K562 (cell line): Measurements from ENCODE around the gene CRIP1. TPM values are rescaled to one million over a fixed set of nuclear protein-coding genes. Genes with fewer than 3 reads are reported as not detected.

Experiments used
- ATAC-seq: fragments of 200-7000 bp; cut with Tn5 transposase; 3 replicates; pipeline ENCODE4 v1.9.1; 2020; ENCODE audit warnings: moderate library complexity
- BruUV-seq: library from RNA; stranded (reverse); fragments of 400-500 nt; replicated peaks from 2 replicates; lab custom pipeline; 2021; lab: Mats Ljungman, UMichigan
- CTCF ChIA-PET: fragments of 300-600 bp; formaldehyde crosslinking; extraction: SDS; loops from one replicate; lab custom pipeline; 2021; ENCODE audit warnings: low intra/inter-chr PET ratio; lab: Yijun Ruan, JAX
- POLR2A ChIA-PET: fragments of 300-600, 350-650 bp; sonication (Branson Sonifier 250); formaldehyde crosslinking; extraction: SDS; loops from one replicate; lab custom pipeline; 2021; ENCODE audit warnings: antibody characterized with exemption, inconsistent platforms; lab: Yijun Ruan, JAX
- DNase-seq, 4 experiments: peaks; one replicate each; pipeline versions ENCODE4 v3.0.0 to v3.0.0-alpha.2; 2011 to 2018; ENCODE audit warnings: low spot score in 3 of 4, mixed read lengths in 3 of 4; ENCODE audit errors: extremely low read depth in 1 of 4
- FAIRE-seq: peaks from 2 replicates; lab custom pipeline; 2011; peaks lifted over from hg19 to GRCh38; lab: Jason Lieb, UNC
- H2AFZ ChIP-seq: 2 replicates; pipeline ENCODE4 v1.6.0; 2011; ENCODE audit warnings: low read depth, low read length, control low read depth, inconsistent platforms
- H3K27ac ChIP-seq: fragments of 200-600 bp; 3 replicates; pipeline ENCODE4 v1.8.0; 2011; ENCODE audit warnings: low read depth, mild to moderate bottlenecking, control low read depth, inconsistent platforms, low read length, moderate library complexity, mixed read lengths; ENCODE audit errors: extremely low read depth
- H3K27me3 ChIP-seq, 2 experiments: fragments of 300-600 bp in 1 of 2; 2 replicates in 1 of 2; 3 replicates in 1 of 2; pipeline versions ENCODE4 v1.6.0 to v1.8.0; 2011; ENCODE audit warnings: inconsistent platforms in 2 of 2, low read length in 2 of 2, mild to moderate bottlenecking in 1 of 2, mixed read lengths in 1 of 2, moderate library complexity in 1 of 2; ENCODE audit not compliant: control insufficient read depth in 2 of 2, insufficient read depth in 2 of 2
- H3K36me3 ChIP-seq: fragments of 300-600 bp; 3 replicates; pipeline ENCODE4 v1.8.0; 2011; ENCODE audit warnings: mild to moderate bottlenecking, low read length, inconsistent platforms; ENCODE audit not compliant: control insufficient read depth, insufficient read depth
- H3K4me1 ChIP-seq, 2 experiments: fragments of 200-600 bp in 1 of 2; replicated peaks in 1 of 2; 2 replicates in 1 of 2; 3 replicates in 1 of 2; pipeline versions ENCODE4 v1.5.1 to v1.8.0; 2011; ENCODE audit warnings: inconsistent platforms in 2 of 2, low read length in 2 of 2, mild to moderate bottlenecking in 1 of 2, mixed read lengths in 1 of 2, moderate library complexity in 1 of 2; ENCODE audit not compliant: control insufficient read depth in 2 of 2, insufficient read depth in 2 of 2
- H3K4me2 ChIP-seq: 2 replicates; pipeline ENCODE4 v1.6.1; 2011; ENCODE audit warnings: low read length, control low read depth, inconsistent platforms, mixed read lengths; ENCODE audit not compliant: insufficient read depth
- H3K4me3 ChIP-seq: fragments of 200-600 bp; sonication (generic), shearing (Covaris generic); 2 replicates; pipeline ENCODE4 v1.5.1; 2016; ENCODE audit warnings: control low read depth, inconsistent platforms
- H3K79me2 ChIP-seq: fragments of 200-600 bp; 3 replicates; pipeline ENCODE4 v1.8.0; 2011; ENCODE audit warnings: low read length, inconsistent platforms; ENCODE audit not compliant: control insufficient read depth, insufficient read depth
- H3K9ac ChIP-seq, 2 experiments: 2 replicates each; pipeline versions ENCODE4 v1.6.0 to v1.6.1; 2011; ENCODE audit warnings: low read depth in 2 of 2, low read length in 2 of 2, control low read depth in 1 of 2, inconsistent platforms in 1 of 2, mild to moderate bottlenecking in 1 of 2, mixed read lengths in 1 of 2; ENCODE audit not compliant: insufficient read depth in 1 of 2
- H3K9me1 ChIP-seq: one replicate; pipeline ENCODE4 v1.6.0; 2011; ENCODE audit warnings: inconsistent platforms, mild to moderate bottlenecking, low read length, moderate library complexity; ENCODE audit not compliant: control insufficient read depth, insufficient read depth
- H3K9me3 ChIP-seq: replicated peaks from 2 replicates; pipeline ENCODE4 v1.5.1; 2011; ENCODE audit warnings: low read depth, low read length, inconsistent platforms; ENCODE audit not compliant: control insufficient read depth, insufficient read depth
- H4K20me1 ChIP-seq: replicated peaks from 2 replicates; pipeline ENCODE4 v1.6.1; 2011; ENCODE audit warnings: low read length, inconsistent platforms, mixed read lengths; ENCODE audit not compliant: control insufficient read depth, insufficient read depth
- BRD9 ChIP-seq: fragments of 450-650 bp; IDR thresholded peaks from 2 replicates; pipeline ENCODE4 v1.6.1; 2018; ENCODE audit warnings: low read depth; ENCODE audit not compliant: partially characterized antibody
- E4F1 ChIP-seq: fragments of 250-450 bp; sonication (Bioruptor Pico); IDR thresholded peaks from 2 replicates; pipeline ENCODE4 v1.5.0; 2021; ENCODE audit warnings: mild to moderate bottlenecking, borderline replicate concordance
- FOXO4 ChIP-seq: fragments of 450-650 bp; formaldehyde crosslinking; IDR thresholded peaks from 2 replicates; pipeline ENCODE4 v1.4.0; 2020; ENCODE audit warnings: mild to moderate bottlenecking, moderate library complexity
- KAT7 ChIP-seq: sonication (generic); formaldehyde crosslinking; IDR thresholded peaks from 2 replicates; pipeline ENCODE4 v1.8.0; 2022; ENCODE audit warnings: missing genetic modification reagents, mild to moderate bottlenecking, borderline replicate concordance
- KLF13 ChIP-seq: fragments of 450-650 bp; IDR thresholded peaks from 2 replicates; pipeline ENCODE4 v1.6.1; 2016; ENCODE audit warnings: missing genetic modification characterization, low read depth, mild to moderate bottlenecking, missing compliant biosample characterization, moderate library complexity, borderline replicate concordance
- NRF1 ChIP-seq, 2 experiments: fragments of 450-650 bp; IDR thresholded peaks in 1 of 2; conservative IDR thresholded peaks in 1 of 2; 2 replicates each; pipeline ENCODE4 v1.6.1; 2014; ENCODE audit warnings: mild to moderate bottlenecking in 2 of 2
- ZFPM2 ChIP-seq: fragments of 250-450 bp; sonication (Bioruptor Pico); IDR thresholded peaks from 2 replicates; pipeline ENCODE4 v1.5.1; 2022; ENCODE audit warnings: mild to moderate bottlenecking
- WGBS: fragments of 100-300 bp; shearing (Covaris generic); methylation state at CpG from one replicate; pipeline ENCODE4 v1.1.6; 2016; ENCODE audit warnings: low coverage, mixed read lengths; ENCODE audit not compliant: insufficient coverage; ENCODE audit errors: missing lambda C conversion rate; 5-methylcytosine and 5-hydroxymethylcytosine counted together
- in situ Hi-C: fragments of 300-500 bp; cut with MboI; formaldehyde crosslinking; loops from 4 replicates; pipeline ENCODE4 v1.15.0; 2018; ENCODE audit warnings: inconsistent platforms, mixed read lengths
- intact Hi-C: fragments of 100-400 bp; cut with micrococcal nuclease; formaldehyde crosslinking; loops from 2 replicates; pipeline ENCODE4 v1.14.2; 2022
- polyA plus RNA-seq, 8 experiments: library from polyadenylated mRNA; depleted of rRNA in 4 of 8; stranded (reverse) in 5 of 8; unstranded in 3 of 8; fragments of >200 nt; fragmentation: Nextera tagmentation in 2 of 8; fragmentation: Illumina TruSeq in 1 of 8; extraction: Ambion mirVana in 2 of 8; extraction: Trizol in 1 of 8; gene quantifications; 2 replicates each; pipeline versions ENCODE4 v1.2.1 to v1.2.3, GENCODE V29; 2011 to 2014; ENCODE audit warnings: inconsistent platforms in 1 of 8, missing spikeins in 1 of 8
- total RNA-seq, 7 experiments: library from RNA; depleted of rRNA in 6 of 7; stranded (reverse); fragments of >200 nt in 6 of 7; fragmentation: Illumina TruSeq in 2 of 7; extraction: Trizol in 2 of 7; gene quantifications; 2 replicates each; pipeline versions ENCODE4 v1.2.1 to v1.2.3, GENCODE V29; 2011 to 2021; ENCODE audit warnings: low replicate concordance in 1 of 7
- TF ChIP-seq, protein P1 (sequence below): fragments of 250-450 bp; sonication (Bioruptor Pico); IDR thresholded peaks from 2 replicates; pipeline ENCODE4 v1.8.0; 2022; ENCODE audit warnings: inconsistent platforms, mild to moderate bottlenecking, moderate library complexity, borderline replicate concordance
- TF ChIP-seq, protein P2 (sequence below): fragments of 450-650 bp; IDR thresholded peaks from 2 replicates; pipeline ENCODE4 v1.6.1; 2018; ENCODE audit not compliant: partially characterized antibody

CRIP1 gene
- total and polyA plus RNA-seq, 9 of the 15 experiments (the other 6 are each of a cell fraction or from before 2014, with no cell fraction given), result 0.11 to 0.58 (median 0.14) TPM; not detected in 6

- no peaks in the 10 kb centered on the region for H3K9me3 ChIP-seq
- no peak overlapping the region for H3K4me3 ChIP-seq
- no peak overlapping the region for H3K27ac ChIP-seq
- no peak overlapping the region; a peak in 1 of 4 replicates for H3K9ac ChIP-seq
- no peaks in the 10 kb centered on the region for H4K20me1 ChIP-seq
- in situ Hi-C loops (no loop called here), intact Hi-C loops (loop anchor here (5.0 kb wide), 1 partner anchor 158 kb away; no protein-coding TSS in a partner anchor)
- no peaks in the 10 kb centered on the region for H3K79me2 ChIP-seq
- POLR2A ChIA-PET, result interaction anchor here (0.6 kb wide), 1 partner anchor 188 kb away, joined by 3 read pairs; no protein-coding TSS in a partner anchor
- DNase-seq, result peak in 1 of 4 experiments; percentile 19
- TF ChIP-seq ZFPM2 (CRISPR knock-in tag) (no peak), E4F1 (CRISPR knock-in tag) (no peak), KAT7 (no peak), BRD9 (no peak), NRF1 (conservative IDR thresholded peaks at IDR 0.05 in 1 of 2, IDR thresholded peaks at IDR 0.05 in 1 of 2) (no peak), FOXO4 (CRISPR knock-in tag) (no peak), KLF13 (tag) (no peak)
- TF ChIP-seq, protein P1, sequence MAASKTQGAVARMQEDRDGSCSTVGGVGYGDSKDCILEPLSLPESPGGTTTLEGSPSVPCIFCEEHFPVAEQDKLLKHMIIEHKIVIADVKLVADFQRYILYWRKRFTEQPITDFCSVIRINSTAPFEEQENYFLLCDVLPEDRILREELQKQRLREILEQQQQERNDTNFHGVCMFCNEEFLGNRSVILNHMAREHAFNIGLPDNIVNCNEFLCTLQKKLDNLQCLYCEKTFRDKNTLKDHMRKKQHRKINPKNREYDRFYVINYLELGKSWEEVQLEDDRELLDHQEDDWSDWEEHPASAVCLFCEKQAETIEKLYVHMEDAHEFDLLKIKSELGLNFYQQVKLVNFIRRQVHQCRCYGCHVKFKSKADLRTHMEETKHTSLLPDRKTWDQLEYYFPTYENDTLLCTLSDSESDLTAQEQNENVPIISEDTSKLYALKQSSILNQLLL, result no peak
- TF ChIP-seq, protein P2, sequence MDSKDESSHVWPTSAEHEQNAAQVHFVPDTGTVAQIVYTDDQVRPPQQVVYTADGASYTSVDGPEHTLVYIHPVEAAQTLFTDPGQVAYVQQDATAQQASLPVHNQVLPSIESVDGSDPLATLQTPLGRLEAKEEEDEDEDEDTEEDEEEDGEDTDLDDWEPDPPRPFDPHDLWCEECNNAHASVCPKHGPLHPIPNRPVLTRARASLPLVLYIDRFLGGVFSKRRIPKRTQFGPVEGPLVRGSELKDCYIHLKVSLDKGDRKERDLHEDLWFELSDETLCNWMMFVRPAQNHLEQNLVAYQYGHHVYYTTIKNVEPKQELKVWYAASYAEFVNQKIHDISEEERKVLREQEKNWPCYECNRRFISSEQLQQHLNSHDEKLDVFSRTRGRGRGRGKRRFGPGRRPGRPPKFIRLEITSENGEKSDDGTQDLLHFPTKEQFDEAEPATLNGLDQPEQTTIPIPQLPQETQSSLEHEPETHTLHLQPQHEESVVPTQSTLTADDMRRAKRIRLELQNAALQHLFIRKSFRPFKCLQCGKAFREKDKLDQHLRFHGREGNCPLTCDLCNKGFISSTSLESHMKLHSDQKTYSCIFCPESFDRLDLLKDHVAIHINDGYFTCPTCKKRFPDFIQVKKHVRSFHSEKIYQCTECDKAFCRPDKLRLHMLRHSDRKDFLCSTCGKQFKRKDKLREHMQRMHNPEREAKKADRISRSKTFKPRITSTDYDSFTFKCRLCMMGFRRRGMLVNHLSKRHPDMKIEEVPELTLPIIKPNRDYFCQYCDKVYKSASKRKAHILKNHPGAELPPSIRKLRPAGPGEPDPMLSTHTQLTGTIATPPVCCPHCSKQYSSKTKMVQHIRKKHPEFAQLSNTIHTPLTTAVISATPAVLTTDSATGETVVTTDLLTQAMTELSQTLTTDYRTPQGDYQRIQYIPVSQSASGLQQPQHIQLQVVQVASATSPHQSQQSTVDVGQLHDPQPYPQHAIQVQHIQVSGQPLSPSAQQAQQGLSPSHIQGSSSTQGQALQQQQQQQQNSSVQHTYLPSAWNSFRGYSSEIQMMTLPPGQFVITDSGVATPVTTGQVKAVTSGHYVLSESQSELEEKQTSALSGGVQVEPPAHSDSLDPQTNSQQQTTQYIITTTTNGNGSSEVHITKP, result peak; percentile 6
- no peaks in the 10 kb centered on the region for H3K9me1 ChIP-seq
- BruUV-seq, result no TSS peak
- no peaks in the 10 kb centered on the region for H3K36me3 ChIP-seq
- peaks cover 2 to 36% of the 10 kb centered on the region in 2 experiments; a peak in 2 of 5 replicates for H3K27me3 ChIP-seq
- no peak overlapping the region for H3K4me2 ChIP-seq
- peaks cover 0 to 59% of the 10 kb centered on the region in 2 experiments; a peak in 2 of 5 replicates for H3K4me1 ChIP-seq
- no peak for FAIRE-seq
- 5% methylated on average over 13 of the region's 19 CpGs for WGBS
- CTCF ChIA-PET, result no interaction called here
- H2AFZ ChIP-seq, result no peak overlapping the region
- ATAC-seq, result no peak
These were observed 43.8 kb downstream of the CRIP1 start for GRCh38 chr14:105530285-105531087.
